ENCODE measurements around the gene CITED4.

- TF ChIP-seq CSDC2 (CRISPR knock-in tag; IDR thresholded peaks at IDR 0.05) (no peak), TSHZ2 (CRISPR knock-in tag; IDR thresholded peaks at IDR 0.05) (no peak), ZNF565 (CRISPR knock-in tag; conservative IDR thresholded peaks at IDR 0.05; ENCODE audit: low read depth) (no peak), ARNTL (CRISPR knock-in tag; IDR thresholded peaks at IDR 0.05; ENCODE audit: borderline replicate concordance, low read depth) (no peak), RARB (CRISPR knock-in tag; IDR thresholded peaks at IDR 0.05) (no peak), ZNF70 (CRISPR knock-in tag; IDR thresholded peaks at IDR 0.05) (no peak), CREB5 (CRISPR knock-in tag; IDR thresholded peaks at IDR 0.05; ENCODE audit: low read depth) (no peak), TCF4 (CRISPR knock-in tag; IDR thresholded peaks at IDR 0.05; ENCODE audit: borderline replicate concordance) (no peak), GLIS3 (CRISPR knock-in tag; IDR thresholded peaks at IDR 0.05) (no peak), ZFP3 (CRISPR knock-in tag; IDR thresholded peaks at IDR 0.05) (no peak), ZC3H10 (CRISPR knock-in tag; IDR thresholded peaks at IDR 0.05) (no peak)
These were observed 749 bp downstream of the CITED4 start for GRCh38 chr1:40861224-40862003.
